ENCODE results near the gene AFDN.

DNA sequence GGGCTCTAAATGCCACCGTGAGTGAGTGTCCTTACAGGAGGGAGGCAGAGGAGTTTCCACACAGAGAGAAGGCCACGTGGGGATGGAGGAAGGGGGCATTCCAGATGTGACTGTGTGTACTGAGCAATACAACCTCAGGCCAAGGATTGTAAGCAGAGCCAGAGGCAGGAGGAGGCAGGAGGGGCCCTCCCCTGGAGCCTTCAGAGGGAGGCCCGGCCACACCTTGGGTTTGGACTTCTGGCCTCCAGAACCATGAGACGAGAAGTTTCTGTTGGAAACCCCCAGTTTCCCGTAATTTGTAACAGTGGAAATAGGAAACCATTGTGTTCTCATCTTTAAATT, 161.4 kb downstream of the AFDN start:
- TF ChIP-seq, protein P1, sequence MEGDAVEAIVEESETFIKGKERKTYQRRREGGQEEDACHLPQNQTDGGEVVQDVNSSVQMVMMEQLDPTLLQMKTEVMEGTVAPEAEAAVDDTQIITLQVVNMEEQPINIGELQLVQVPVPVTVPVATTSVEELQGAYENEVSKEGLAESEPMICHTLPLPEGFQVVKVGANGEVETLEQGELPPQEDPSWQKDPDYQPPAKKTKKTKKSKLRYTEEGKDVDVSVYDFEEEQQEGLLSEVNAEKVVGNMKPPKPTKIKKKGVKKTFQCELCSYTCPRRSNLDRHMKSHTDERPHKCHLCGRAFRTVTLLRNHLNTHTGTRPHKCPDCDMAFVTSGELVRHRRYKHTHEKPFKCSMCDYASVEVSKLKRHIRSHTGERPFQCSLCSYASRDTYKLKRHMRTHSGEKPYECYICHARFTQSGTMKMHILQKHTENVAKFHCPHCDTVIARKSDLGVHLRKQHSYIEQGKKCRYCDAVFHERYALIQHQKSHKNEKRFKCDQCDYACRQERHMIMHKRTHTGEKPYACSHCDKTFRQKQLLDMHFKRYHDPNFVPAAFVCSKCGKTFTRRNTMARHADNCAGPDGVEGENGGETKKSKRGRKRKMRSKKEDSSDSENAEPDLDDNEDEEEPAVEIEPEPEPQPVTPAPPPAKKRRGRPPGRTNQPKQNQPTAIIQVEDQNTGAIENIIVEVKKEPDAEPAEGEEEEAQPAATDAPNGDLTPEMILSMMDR (IDR thresholded peaks at IDR 0.05): no peak
- TF ChIP-seq FOXJ3 (CRISPR knock-in tag; IDR thresholded peaks at IDR 0.05) (no peak), EZH2phosphoT487 (IDR thresholded peaks at IDR 0.05; ENCODE audit: borderline replicate concordance, low read depth) (no peak), RAD21 (IDR thresholded peaks at IDR 0.05; ENCODE audit: low read length) (no peak), SIN3A (IDR thresholded peaks at IDR 0.05; ENCODE audit: borderline replicate concordance, low read depth, low read length) (no peak), RCOR1 (IDR thresholded peaks at IDR 0.05; ENCODE audit: low read length) (no peak), POLR2AphosphoS5 (IDR thresholded peaks at IDR 0.05; ENCODE audit: low read depth, low read length) (no peak), NRF1 (IDR thresholded peaks at IDR 0.05; ENCODE audit: low read depth, low read length) (no peak)
- TF ChIP-seq, protein P2, sequence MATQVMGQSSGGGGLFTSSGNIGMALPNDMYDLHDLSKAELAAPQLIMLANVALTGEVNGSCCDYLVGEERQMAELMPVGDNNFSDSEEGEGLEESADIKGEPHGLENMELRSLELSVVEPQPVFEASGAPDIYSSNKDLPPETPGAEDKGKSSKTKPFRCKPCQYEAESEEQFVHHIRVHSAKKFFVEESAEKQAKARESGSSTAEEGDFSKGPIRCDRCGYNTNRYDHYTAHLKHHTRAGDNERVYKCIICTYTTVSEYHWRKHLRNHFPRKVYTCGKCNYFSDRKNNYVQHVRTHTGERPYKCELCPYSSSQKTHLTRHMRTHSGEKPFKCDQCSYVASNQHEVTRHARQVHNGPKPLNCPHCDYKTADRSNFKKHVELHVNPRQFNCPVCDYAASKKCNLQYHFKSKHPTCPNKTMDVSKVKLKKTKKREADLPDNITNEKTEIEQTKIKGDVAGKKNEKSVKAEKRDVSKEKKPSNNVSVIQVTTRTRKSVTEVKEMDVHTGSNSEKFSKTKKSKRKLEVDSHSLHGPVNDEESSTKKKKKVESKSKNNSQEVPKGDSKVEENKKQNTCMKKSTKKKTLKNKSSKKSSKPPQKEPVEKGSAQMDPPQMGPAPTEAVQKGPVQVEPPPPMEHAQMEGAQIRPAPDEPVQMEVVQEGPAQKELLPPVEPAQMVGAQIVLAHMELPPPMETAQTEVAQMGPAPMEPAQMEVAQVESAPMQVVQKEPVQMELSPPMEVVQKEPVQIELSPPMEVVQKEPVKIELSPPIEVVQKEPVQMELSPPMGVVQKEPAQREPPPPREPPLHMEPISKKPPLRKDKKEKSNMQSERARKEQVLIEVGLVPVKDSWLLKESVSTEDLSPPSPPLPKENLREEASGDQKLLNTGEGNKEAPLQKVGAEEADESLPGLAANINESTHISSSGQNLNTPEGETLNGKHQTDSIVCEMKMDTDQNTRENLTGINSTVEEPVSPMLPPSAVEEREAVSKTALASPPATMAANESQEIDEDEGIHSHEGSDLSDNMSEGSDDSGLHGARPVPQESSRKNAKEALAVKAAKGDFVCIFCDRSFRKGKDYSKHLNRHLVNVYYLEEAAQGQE (IDR thresholded peaks at IDR 0.05; ENCODE audit: low read depth, low read length): no peak
- TF ChIP-seq, protein P3, sequence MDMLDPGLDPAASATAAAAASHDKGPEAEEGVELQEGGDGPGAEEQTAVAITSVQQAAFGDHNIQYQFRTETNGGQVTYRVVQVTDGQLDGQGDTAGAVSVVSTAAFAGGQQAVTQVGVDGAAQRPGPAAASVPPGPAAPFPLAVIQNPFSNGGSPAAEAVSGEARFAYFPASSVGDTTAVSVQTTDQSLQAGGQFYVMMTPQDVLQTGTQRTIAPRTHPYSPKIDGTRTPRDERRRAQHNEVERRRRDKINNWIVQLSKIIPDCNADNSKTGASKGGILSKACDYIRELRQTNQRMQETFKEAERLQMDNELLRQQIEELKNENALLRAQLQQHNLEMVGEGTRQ (IDR thresholded peaks at IDR 0.05; ENCODE audit: borderline replicate concordance, low read depth, low read length): no peak
